CD8-positive, alpha-beta memory T cell (primary cell): ENCODE data around the gene DCDC1. TPM values are rescaled to one million over a fixed set of nuclear protein-coding genes. Genes with fewer than 3 reads are reported as not detected.

Experiments used
- CTCF ChIA-PET: fragments of 350-600 bp; sonication (Branson Sonifier 250); formaldehyde crosslinking; loops from one replicate; lab custom pipeline; 2021; ENCODE audit warnings: antibody characterized with exemption; lab: Charles Lee
- POLR2A ChIA-PET: fragments of 350-600 bp; sonication (Branson Sonifier 250); formaldehyde crosslinking; loops from one replicate; lab custom pipeline; 2021; ENCODE audit warnings: antibody characterized with exemption; lab: Charles Lee
- DNase-seq, 5 donors: peaks; one replicate each; pipeline versions ENCODE4 v3.0.0 to v3.0.0-alpha.2; 2020 to 2022; ENCODE audit warnings: mixed read lengths in 1 of 5
- H3K27ac ChIP-seq: one replicate; pipeline ENCODE4 v1.7.0; 2013; ENCODE audit warnings: low read depth, mild to moderate bottlenecking, low read length, moderate library complexity
- H3K27me3 ChIP-seq: 2 replicates; pipeline ENCODE4 v1.7.0; 2013; ENCODE audit warnings: low read length, mild to moderate bottlenecking; ENCODE audit not compliant: insufficient read depth, poor library complexity, severe bottlenecking
- H3K36me3 ChIP-seq: 2 replicates; pipeline ENCODE4 v1.7.0; 2013; ENCODE audit warnings: mild to moderate bottlenecking, low read length, moderate library complexity; ENCODE audit not compliant: insufficient read depth
- H3K4me1 ChIP-seq: 2 replicates; pipeline ENCODE4 v1.7.0; 2013; ENCODE audit warnings: mild to moderate bottlenecking, low read length, moderate library complexity; ENCODE audit not compliant: insufficient read depth
- H3K4me3 ChIP-seq: 2 replicates; pipeline ENCODE4 v1.7.0; 2013; ENCODE audit warnings: mild to moderate bottlenecking, low read length
- H3K9me3 ChIP-seq: 2 replicates; pipeline ENCODE4 v1.7.0; 2013; ENCODE audit warnings: mild to moderate bottlenecking, low read length
- H3K27ac Mint-ChIP-seq, 8 donors: one replicate each; pipeline ENCODE4 v1.8.0; 2020 to 2021; ENCODE audit warnings: mixed read lengths in 8 of 8, mild to moderate bottlenecking in 6 of 8, inconsistent platforms in 3 of 8, moderate library complexity in 3 of 8
- H3K27me3 Mint-ChIP-seq, 2 donors: one replicate each; pipeline ENCODE4 v1.8.0; 2020 to 2021; ENCODE audit warnings: mixed read lengths in 2 of 2, mild to moderate bottlenecking in 1 of 2, moderate library complexity in 1 of 2
- H3K36me3 Mint-ChIP-seq, 3 donors: one replicate each; pipeline ENCODE4 v1.8.0; 2020 to 2021; ENCODE audit warnings: mixed read lengths in 3 of 3, inconsistent platforms in 1 of 3, mild to moderate bottlenecking in 1 of 3
- H3K4me1 Mint-ChIP-seq, 3 donors: one replicate each; pipeline ENCODE4 v1.8.0; 2020 to 2021; ENCODE audit warnings: mixed read lengths in 3 of 3, inconsistent platforms in 1 of 3, mild to moderate bottlenecking in 1 of 3
- H3K4me3 Mint-ChIP-seq, 7 donors: one replicate each; pipeline ENCODE4 v1.8.0; 2020 to 2021; ENCODE audit warnings: mixed read lengths in 7 of 7, mild to moderate bottlenecking in 6 of 7, moderate library complexity in 4 of 7, inconsistent platforms in 2 of 7
- H3K9me3 Mint-ChIP-seq, 5 donors: one replicate each; pipeline ENCODE4 v1.8.0; 2020 to 2022; ENCODE audit warnings: mixed read lengths in 5 of 5, mild to moderate bottlenecking in 3 of 5, moderate library complexity in 2 of 5, inconsistent platforms in 1 of 5
- polyA plus RNA-seq: library from polyadenylated mRNA; unstranded; fragments of 300-500 nt; fragmentation: Illumina TruSeq; gene quantifications from one replicate; pipeline ENCODE4 v1.2.3, GENCODE V29; 2021
- total RNA-seq, 2 experiments: library from RNA; stranded (reverse); gene quantifications; one replicate each; pipeline ENCODE4 v1.2.3, GENCODE V29; 2021

The DCDC1 gene
- total and polyA plus RNA-seq, 3 experiments from 2014 or later, result 0.07 to 0.15 TPM; not detected in 1

GRCh38 chr11:30876663-30877396 lies 492.7 kb downstream of the DCDC1 start:
- Mint-ChIP-seq H3K9me3 (peaks cover 0 to 2% (median 0%) of the 10 kb centered on the region in 5 donors), H3K4me1 (no peaks in the 10 kb centered on the region), H3K4me3 (no peak overlapping the region), H3K27me3 (no peaks in the 10 kb centered on the region), H3K36me3 (no peaks in the 10 kb centered on the region), H3K27ac (no peak overlapping the region)
- no peaks in the 10 kb centered on the region for H3K36me3 ChIP-seq
- no peak overlapping the region for H3K27ac ChIP-seq
- H3K27me3 ChIP-seq, result no peaks in the 10 kb centered on the region
- DNase-seq, result no peak
- CTCF ChIA-PET, result no interaction called here
- H3K9me3 ChIP-seq, result no peaks in the 10 kb centered on the region
- no peak overlapping the region for H3K4me3 ChIP-seq
- POLR2A ChIA-PET, result no interaction called here
- H3K4me1 ChIP-seq, result no peaks in the 10 kb centered on the region

- H3K4me1 ChIP-seq, result no peaks in the 10 kb centered on the region
- POLR2A ChIA-PET, result no interaction called here
- H3K27ac ChIP-seq, result no peak overlapping the region
- H3K27me3 Mint-ChIP-seq, result no peaks in the 10 kb centered on the region
- H3K9me3 ChIP-seq, result no peaks in the 10 kb centered on the region
- no peak overlapping the region for H3K4me3 ChIP-seq
- H3K36me3 Mint-ChIP-seq, result no peaks in the 10 kb centered on the region
- H3K4me3 Mint-ChIP-seq, result no peak overlapping the region
- no peaks in the 10 kb centered on the region for H3K36me3 ChIP-seq
- no peaks in the 10 kb centered on the region for H3K9me3 Mint-ChIP-seq
- H3K4me1 Mint-ChIP-seq, result no peaks in the 10 kb centered on the region
- H3K27me3 ChIP-seq, result no peaks in the 10 kb centered on the region
- no peak overlapping the region for H3K27ac Mint-ChIP-seq
- CTCF ChIA-PET, result no interaction called here
- no peak for DNase-seq
Measured at GRCh38 chr11:30876228-30876627, 493.3 kb downstream of the DCDC1 start.

GRCh38 chr11:30875806-30876205 lies 493.7 kb downstream of the DCDC1 start:
- no peaks in the 10 kb centered on the region for H3K9me3 ChIP-seq
- ChIA-PET CTCF (no interaction called here), POLR2A (no interaction called here)
- Mint-ChIP-seq H3K27me3 (no peaks in the 10 kb centered on the region), H3K9me3 (no peaks in the 10 kb centered on the region), H3K36me3 (no peaks in the 10 kb centered on the region), H3K4me3 (no peak overlapping the region), H3K27ac (no peak overlapping the region), H3K4me1 (no peaks in the 10 kb centered on the region)
- DNase-seq, result no peak
- H3K4me1 ChIP-seq, result no peaks in the 10 kb centered on the region
- H3K27ac ChIP-seq, result no peak overlapping the region
- H3K27me3 ChIP-seq, result no peaks in the 10 kb centered on the region
- no peaks in the 10 kb centered on the region for H3K36me3 ChIP-seq
- no peak overlapping the region for H3K4me3 ChIP-seq

- Mint-ChIP-seq H3K27me3 (no peaks in the 10 kb centered on the region), H3K9me3 (no peaks in the 10 kb centered on the region), H3K27ac (no peak overlapping the region), H3K4me1 (no peaks in the 10 kb centered on the region), H3K36me3 (no peaks in the 10 kb centered on the region), H3K4me3 (no peak overlapping the region)
- H3K27me3 ChIP-seq, result no peaks in the 10 kb centered on the region
- no peak overlapping the region for H3K27ac ChIP-seq
- ChIA-PET POLR2A (no interaction called here), CTCF (interaction anchor here (0.7 kb wide), 1 partner anchor 202 kb away, joined by 3 read pairs; no protein-coding TSS in a partner anchor)
- H3K4me3 ChIP-seq, result no peak overlapping the region
- H3K9me3 ChIP-seq, result no peaks in the 10 kb centered on the region
- H3K36me3 ChIP-seq, result no peaks in the 10 kb centered on the region
- DNase-seq, result no peak
- no peaks in the 10 kb centered on the region for H3K4me1 ChIP-seq
Measured at GRCh38 chr11:30873924-30874610, 495.5 kb downstream of the DCDC1 start.

GRCh38 chr11:30868626-30869081 lies 500.9 kb downstream of the DCDC1 start:
- no peaks in the 10 kb centered on the region for H3K36me3 ChIP-seq
- H3K9me3 ChIP-seq, result no peaks in the 10 kb centered on the region
- H3K9me3 Mint-ChIP-seq, result peaks cover 0 to 6% (median 0%) of the 10 kb centered on the region in 5 donors
- H3K4me1 ChIP-seq, result no peaks in the 10 kb centered on the region
- H3K27ac ChIP-seq, result no peak overlapping the region
- no peaks in the 10 kb centered on the region for H3K27me3 Mint-ChIP-seq
- no peak overlapping the region for H3K4me3 Mint-ChIP-seq
- no peak overlapping the region for H3K27ac Mint-ChIP-seq
- H3K4me3 ChIP-seq, result no peak overlapping the region
- ChIA-PET POLR2A (no interaction called here), CTCF (no interaction called here)
- no peaks in the 10 kb centered on the region for H3K27me3 ChIP-seq
- H3K36me3 Mint-ChIP-seq, result no peaks in the 10 kb centered on the region
- DNase-seq, result no peak
- H3K4me1 Mint-ChIP-seq, result no peaks in the 10 kb centered on the region

GRCh38 chr11:30863209-30863608 lies 506.3 kb downstream of the DCDC1 start:
- Histone ChIP-seq H3K4me1 (no peaks in the 10 kb centered on the region), H3K27ac (no peak overlapping the region), H3K9me3 (no peaks in the 10 kb centered on the region), H3K27me3 (no peaks in the 10 kb centered on the region), H3K36me3 (no peaks in the 10 kb centered on the region), H3K4me3 (no peak overlapping the region)
- no peaks in the 10 kb centered on the region for H3K27me3 Mint-ChIP-seq
- ChIA-PET POLR2A (no interaction called here), CTCF (no interaction called here)
- DNase-seq, result no peak
- no peak overlapping the region for H3K4me3 Mint-ChIP-seq
- peaks cover 0 to 6% (median 0%) of the 10 kb centered on the region in 5 donors for H3K9me3 Mint-ChIP-seq
- no peak overlapping the region for H3K27ac Mint-ChIP-seq
- H3K36me3 Mint-ChIP-seq, result no peaks in the 10 kb centered on the region
- no peaks in the 10 kb centered on the region for H3K4me1 Mint-ChIP-seq

GRCh38 chr11:30861531-30861930 lies 508.0 kb downstream of the DCDC1 start:
- ChIA-PET CTCF (no interaction called here), POLR2A (no interaction called here)
- no peaks in the 10 kb centered on the region for H3K27me3 ChIP-seq
- no peaks in the 10 kb centered on the region for H3K4me1 ChIP-seq
- H3K9me3 ChIP-seq, result no peaks in the 10 kb centered on the region
- Mint-ChIP-seq H3K36me3 (no peaks in the 10 kb centered on the region), H3K27ac (no peak overlapping the region), H3K27me3 (no peaks in the 10 kb centered on the region), H3K4me1 (no peaks in the 10 kb centered on the region), H3K9me3 (peaks cover 0 to 4% (median 0%) of the 10 kb centered on the region in 5 donors), H3K4me3 (no peak overlapping the region)
- no peak overlapping the region for H3K27ac ChIP-seq
- no peak for DNase-seq
- no peak overlapping the region for H3K4me3 ChIP-seq
- no peaks in the 10 kb centered on the region for H3K36me3 ChIP-seq

GRCh38 chr11:30861064-30861463 lies 508.5 kb downstream of the DCDC1 start:
- no peaks in the 10 kb centered on the region for H3K4me1 ChIP-seq
- no peaks in the 10 kb centered on the region for H3K27me3 Mint-ChIP-seq
- H3K36me3 ChIP-seq, result no peaks in the 10 kb centered on the region
- H3K27me3 ChIP-seq, result no peaks in the 10 kb centered on the region
- no peaks in the 10 kb centered on the region for H3K36me3 Mint-ChIP-seq
- H3K4me3 ChIP-seq, result no peak overlapping the region
- ChIA-PET POLR2A (no interaction called here), CTCF (no interaction called here)
- H3K4me3 Mint-ChIP-seq, result no peak overlapping the region
- no peaks in the 10 kb centered on the region for H3K4me1 Mint-ChIP-seq
- H3K9me3 ChIP-seq, result no peaks in the 10 kb centered on the region
- no peak overlapping the region for H3K27ac ChIP-seq
- H3K9me3 Mint-ChIP-seq, result peaks cover 0 to 2% (median 0%) of the 10 kb centered on the region in 5 donors
- no peak for DNase-seq
- H3K27ac Mint-ChIP-seq, result peak overlapping the region in 1 of 8 donors; percentile 6
